Measurements from ENCODE around the gene COX7B2.

GRCh38 chr4:46931981-46932380 is 22.9 kb upstream of the COX7B2 start:
- TF ChIP-seq, protein P1, sequence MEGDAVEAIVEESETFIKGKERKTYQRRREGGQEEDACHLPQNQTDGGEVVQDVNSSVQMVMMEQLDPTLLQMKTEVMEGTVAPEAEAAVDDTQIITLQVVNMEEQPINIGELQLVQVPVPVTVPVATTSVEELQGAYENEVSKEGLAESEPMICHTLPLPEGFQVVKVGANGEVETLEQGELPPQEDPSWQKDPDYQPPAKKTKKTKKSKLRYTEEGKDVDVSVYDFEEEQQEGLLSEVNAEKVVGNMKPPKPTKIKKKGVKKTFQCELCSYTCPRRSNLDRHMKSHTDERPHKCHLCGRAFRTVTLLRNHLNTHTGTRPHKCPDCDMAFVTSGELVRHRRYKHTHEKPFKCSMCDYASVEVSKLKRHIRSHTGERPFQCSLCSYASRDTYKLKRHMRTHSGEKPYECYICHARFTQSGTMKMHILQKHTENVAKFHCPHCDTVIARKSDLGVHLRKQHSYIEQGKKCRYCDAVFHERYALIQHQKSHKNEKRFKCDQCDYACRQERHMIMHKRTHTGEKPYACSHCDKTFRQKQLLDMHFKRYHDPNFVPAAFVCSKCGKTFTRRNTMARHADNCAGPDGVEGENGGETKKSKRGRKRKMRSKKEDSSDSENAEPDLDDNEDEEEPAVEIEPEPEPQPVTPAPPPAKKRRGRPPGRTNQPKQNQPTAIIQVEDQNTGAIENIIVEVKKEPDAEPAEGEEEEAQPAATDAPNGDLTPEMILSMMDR (IDR thresholded peaks at IDR 0.05; ENCODE audit: low read depth, low read length, missing input control) = peak; percentile 47
- TF ChIP-seq GABPA (IDR thresholded peaks at IDR 0.05 in 1 of 2, conservative IDR thresholded peaks at IDR 0.05 in 1 of 2) = no peak
- TF ChIP-seq JUND (IDR thresholded peaks at IDR 0.05) = no peak
- no peak for TF ChIP-seq FOXA2 (IDR thresholded peaks at IDR 0.05)
- TF ChIP-seq, protein P2, sequence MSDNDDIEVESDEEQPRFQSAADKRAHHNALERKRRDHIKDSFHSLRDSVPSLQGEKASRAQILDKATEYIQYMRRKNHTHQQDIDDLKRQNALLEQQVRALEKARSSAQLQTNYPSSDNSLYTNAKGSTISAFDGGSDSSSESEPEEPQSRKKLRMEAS (IDR thresholded peaks at IDR 0.05) = no peak
- TF ChIP-seq SP1 (IDR thresholded peaks at IDR 0.05) = no peak
- TF ChIP-seq YY1 (IDR thresholded peaks at IDR 0.05) = no peak
- TF ChIP-seq FOXA1 (IDR thresholded peaks at IDR 0.05) = no peak
- TF ChIP-seq HNF4G (IDR thresholded peaks at IDR 0.05) = no peak
- TF ChIP-seq, protein P3, sequence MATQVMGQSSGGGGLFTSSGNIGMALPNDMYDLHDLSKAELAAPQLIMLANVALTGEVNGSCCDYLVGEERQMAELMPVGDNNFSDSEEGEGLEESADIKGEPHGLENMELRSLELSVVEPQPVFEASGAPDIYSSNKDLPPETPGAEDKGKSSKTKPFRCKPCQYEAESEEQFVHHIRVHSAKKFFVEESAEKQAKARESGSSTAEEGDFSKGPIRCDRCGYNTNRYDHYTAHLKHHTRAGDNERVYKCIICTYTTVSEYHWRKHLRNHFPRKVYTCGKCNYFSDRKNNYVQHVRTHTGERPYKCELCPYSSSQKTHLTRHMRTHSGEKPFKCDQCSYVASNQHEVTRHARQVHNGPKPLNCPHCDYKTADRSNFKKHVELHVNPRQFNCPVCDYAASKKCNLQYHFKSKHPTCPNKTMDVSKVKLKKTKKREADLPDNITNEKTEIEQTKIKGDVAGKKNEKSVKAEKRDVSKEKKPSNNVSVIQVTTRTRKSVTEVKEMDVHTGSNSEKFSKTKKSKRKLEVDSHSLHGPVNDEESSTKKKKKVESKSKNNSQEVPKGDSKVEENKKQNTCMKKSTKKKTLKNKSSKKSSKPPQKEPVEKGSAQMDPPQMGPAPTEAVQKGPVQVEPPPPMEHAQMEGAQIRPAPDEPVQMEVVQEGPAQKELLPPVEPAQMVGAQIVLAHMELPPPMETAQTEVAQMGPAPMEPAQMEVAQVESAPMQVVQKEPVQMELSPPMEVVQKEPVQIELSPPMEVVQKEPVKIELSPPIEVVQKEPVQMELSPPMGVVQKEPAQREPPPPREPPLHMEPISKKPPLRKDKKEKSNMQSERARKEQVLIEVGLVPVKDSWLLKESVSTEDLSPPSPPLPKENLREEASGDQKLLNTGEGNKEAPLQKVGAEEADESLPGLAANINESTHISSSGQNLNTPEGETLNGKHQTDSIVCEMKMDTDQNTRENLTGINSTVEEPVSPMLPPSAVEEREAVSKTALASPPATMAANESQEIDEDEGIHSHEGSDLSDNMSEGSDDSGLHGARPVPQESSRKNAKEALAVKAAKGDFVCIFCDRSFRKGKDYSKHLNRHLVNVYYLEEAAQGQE (IDR thresholded peaks at IDR 0.05) = no peak

Data from liver (tissue), 3 donors.